Measurements from ENCODE around the gene SC5D.

SC5D gene

DNA sequence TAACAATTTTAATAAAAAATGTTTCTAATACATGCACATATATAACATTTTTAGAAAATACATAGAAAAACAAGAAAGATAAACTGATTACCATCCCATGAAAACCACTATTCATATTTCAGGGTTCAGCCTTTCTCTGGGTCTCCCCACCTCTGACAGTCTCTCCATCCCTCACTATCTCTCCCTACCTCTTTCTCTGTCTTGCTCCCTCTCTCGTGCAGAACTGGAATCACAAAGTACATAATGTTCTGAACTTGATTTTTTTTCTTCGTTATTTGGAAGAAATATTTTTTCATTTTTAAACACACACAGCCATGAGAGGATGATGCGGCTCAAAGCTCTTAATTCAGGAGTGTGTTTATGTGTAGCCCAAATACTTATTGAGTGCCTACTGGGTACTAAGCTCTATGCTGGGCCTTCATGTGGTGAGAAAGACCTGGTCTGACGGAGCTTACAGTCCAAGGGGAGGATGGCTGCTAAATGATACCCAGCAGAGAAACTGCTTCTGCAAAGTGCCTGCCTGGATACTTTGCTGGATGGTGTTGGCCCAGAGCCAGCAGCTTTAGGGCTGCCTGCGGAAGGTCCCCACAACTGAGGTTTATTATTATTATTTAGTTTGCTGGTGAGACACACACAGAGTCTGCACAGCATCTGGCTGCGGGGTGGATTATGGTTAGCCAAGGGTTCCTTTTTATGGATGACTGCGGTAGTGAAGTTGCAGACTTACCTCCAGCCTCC lies 42.6 kb downstream of the SC5D start:
- TF ChIP-seq, protein P1, sequence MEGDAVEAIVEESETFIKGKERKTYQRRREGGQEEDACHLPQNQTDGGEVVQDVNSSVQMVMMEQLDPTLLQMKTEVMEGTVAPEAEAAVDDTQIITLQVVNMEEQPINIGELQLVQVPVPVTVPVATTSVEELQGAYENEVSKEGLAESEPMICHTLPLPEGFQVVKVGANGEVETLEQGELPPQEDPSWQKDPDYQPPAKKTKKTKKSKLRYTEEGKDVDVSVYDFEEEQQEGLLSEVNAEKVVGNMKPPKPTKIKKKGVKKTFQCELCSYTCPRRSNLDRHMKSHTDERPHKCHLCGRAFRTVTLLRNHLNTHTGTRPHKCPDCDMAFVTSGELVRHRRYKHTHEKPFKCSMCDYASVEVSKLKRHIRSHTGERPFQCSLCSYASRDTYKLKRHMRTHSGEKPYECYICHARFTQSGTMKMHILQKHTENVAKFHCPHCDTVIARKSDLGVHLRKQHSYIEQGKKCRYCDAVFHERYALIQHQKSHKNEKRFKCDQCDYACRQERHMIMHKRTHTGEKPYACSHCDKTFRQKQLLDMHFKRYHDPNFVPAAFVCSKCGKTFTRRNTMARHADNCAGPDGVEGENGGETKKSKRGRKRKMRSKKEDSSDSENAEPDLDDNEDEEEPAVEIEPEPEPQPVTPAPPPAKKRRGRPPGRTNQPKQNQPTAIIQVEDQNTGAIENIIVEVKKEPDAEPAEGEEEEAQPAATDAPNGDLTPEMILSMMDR (IDR thresholded peaks at IDR 0.05; ENCODE audit: insufficient read depth, low read depth, low read length, missing control alignments): no peak
- DNase-seq (ENCODE audit: low read depth): no peak
- no peak overlapping the region for H3K4me3 ChIP-seq (ENCODE audit: low read depth, low read length)

DNA sequence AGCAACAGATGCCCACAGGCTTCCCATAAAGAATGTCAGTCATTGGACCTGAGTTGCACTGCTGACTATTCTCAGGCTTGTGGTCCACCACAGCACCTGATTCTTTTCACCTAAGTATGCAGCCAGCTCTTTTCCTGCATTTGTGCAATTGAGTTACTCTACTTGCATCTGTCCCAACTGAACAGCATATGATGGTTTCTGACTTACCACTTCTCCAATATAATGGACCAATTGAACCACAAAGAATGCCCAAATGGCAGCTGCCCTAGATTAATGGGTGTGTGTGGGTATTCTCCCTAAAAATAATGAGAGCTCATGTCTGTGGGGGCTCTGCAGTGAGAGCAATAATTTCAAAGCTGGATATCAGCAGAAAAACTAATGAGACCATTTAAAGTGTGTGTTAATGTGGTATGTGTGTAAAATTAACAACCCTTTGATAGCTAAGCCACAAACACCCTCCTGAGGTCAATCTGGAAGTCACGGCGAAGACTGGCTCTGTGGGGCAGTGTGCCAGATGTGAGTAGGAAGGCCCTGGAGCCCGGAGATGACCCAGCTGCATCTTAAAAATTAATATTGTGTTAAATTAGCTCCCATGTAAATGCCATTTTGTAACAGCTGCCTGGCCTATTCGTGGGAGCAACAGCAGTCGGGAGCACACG lies 43.8 kb downstream of the SC5D start:
- H3K4me3 ChIP-seq (ENCODE audit: low read depth, low read length): no peak overlapping the region
- TF ChIP-seq, protein P1 (IDR thresholded peaks at IDR 0.05; ENCODE audit: insufficient read depth, low read depth, low read length, missing control alignments): no peak

DNA sequence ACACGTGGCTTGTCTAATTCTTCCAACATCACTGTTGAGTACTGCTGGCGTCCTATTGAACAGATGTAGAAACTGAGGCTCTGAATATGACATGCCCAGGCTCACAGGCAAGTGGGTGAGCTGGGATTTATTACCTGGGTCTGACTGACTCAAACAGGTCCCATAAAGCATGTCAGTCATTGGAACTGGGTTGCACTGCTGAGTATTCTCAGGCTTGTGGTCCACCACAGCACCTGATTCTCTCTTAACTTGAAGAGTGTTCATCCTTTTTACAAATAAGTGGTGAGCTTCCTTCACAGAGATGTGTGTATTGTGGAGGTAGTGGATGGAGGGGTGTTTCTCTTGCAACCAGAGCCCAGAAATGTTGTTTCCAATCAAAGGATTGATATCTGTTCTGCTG lies 44.5 kb downstream of the SC5D start:
- DNase-seq (ENCODE audit: low read depth): peak; percentile 62
- H3K4me3 ChIP-seq (ENCODE audit: low read depth, low read length): no peak overlapping the region
- TF ChIP-seq, protein P1 (IDR thresholded peaks at IDR 0.05; ENCODE audit: insufficient read depth, low read depth, low read length, missing control alignments): no peak

More for the DNA sequence above, 43.8 kb downstream of the SC5D start:
- DNase-seq (ENCODE audit: low read depth): peak; percentile 33

DNA sequence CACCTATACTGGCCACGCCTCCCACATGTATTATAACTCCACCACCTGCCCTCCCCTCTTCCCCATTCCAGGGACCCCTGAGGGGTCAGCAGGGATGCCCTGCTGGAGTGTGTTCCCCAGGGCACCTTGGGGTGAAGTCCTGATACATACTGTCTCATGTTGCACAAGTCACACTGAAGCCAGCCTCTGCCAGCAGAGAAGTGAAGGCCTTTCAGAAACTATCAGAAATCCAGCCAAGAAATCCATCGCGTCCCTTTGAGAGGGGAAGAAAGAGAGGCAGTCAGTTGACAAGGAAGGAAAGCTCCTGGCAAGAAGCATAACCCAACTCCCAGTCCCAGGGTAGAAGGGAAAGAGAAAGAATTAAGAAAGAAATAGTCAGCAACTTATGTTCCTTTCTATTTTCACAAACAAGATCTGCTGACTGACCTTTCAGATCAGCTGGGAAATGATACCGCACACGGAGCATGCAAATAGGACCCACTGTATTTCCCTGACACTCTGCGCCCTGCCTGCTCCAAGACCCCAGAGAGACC lies 45.2 kb downstream of the SC5D start:
- DNase-seq (ENCODE audit: low read depth): peak; percentile 47
- no peak overlapping the region for H3K4me3 ChIP-seq (ENCODE audit: low read depth, low read length)
- TF ChIP-seq, protein P1 (IDR thresholded peaks at IDR 0.05; ENCODE audit: insufficient read depth, low read depth, low read length, missing control alignments): no peak

DNA sequence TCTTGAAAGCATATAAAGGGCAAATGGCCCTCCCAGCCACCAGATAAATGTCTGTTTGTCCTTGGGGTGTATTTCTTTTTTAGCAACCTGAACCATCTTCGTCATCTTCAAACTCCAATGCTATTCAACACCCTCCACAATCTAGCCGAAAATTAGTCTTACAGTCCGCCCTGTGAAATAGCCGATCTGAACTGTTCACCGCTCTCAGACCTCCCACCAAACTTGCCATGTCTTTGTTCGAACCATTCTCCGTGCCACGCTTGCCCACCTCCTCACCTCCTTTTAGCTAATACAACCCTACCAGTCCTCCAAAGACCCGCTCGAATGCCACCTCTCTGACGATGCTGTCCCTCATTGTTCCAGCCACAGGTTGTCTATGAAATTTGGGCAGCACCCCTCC lies 46.0 kb downstream of the SC5D start:
- no peak for DNase-seq (ENCODE audit: low read depth)
- no peak overlapping the region for H3K4me3 ChIP-seq (ENCODE audit: low read depth, low read length)
- TF ChIP-seq, protein P1 (IDR thresholded peaks at IDR 0.05; ENCODE audit: insufficient read depth, low read depth, low read length, missing control alignments): no peak

DNA sequence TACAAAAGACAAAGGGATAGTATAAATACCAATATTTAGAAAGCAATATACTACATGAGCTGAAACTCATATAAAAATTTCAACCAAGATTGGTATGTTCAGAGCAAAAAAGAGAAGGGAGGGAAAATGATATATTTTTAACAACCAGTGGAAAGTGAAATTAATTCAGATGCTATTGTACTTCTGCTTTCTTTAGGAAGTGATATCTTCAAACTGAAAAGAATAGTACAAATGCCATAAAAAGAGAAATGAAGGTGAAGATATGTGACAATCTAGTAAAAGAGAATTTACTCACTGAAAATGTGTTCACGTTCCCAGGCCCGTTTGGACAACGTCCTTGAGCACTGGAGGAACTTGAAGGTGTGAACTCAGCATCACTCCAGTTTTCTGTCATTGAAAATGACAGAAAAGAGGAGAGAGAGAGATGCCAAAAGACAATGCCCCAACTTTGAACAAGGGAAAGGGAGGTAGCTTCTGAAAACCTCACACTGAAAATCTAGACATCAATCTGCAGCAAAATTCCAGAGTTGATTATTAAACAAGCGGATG lies 47.5 kb downstream of the SC5D start:
- DNase-seq (ENCODE audit: low read depth): peak; percentile 67

More for the DNA sequence above, 47.5 kb downstream of the SC5D start:
- H3K4me3 ChIP-seq (ENCODE audit: low read depth, low read length): no peak overlapping the region
- TF ChIP-seq, protein P1 (IDR thresholded peaks at IDR 0.05; ENCODE audit: insufficient read depth, low read depth, low read length, missing control alignments): no peak
